Endodermal cell (in vitro differentiated cells): Measurements from ENCODE around the gene GART. TPM values are rescaled to one million over a fixed set of nuclear protein-coding genes. Genes with fewer than 3 reads are reported as not detected.

Experiments
- DNase-seq: peaks from one replicate; pipeline ENCODE4 v3.0.0-alpha.2; 2017
- H3K27ac ChIP-seq: 2 replicates; pipeline ENCODE4 v1.5.1; 2013; ENCODE audit warnings: mild to moderate bottlenecking, low read depth, low read length, moderate library complexity
- H3K27me3 ChIP-seq: 2 replicates; pipeline ENCODE4 v1.6.1; 2013; ENCODE audit warnings: mild to moderate bottlenecking, low read length, moderate library complexity; ENCODE audit not compliant: insufficient read depth, control insufficient read depth, poor library complexity, severe bottlenecking
- H3K36me3 ChIP-seq: 2 replicates; pipeline ENCODE4 v1.7.0; 2013; ENCODE audit warnings: mild to moderate bottlenecking, low read length, moderate library complexity; ENCODE audit not compliant: control insufficient read depth, insufficient read depth
- H3K4me1 ChIP-seq: one replicate; pipeline ENCODE4 v1.7.0; 2013; ENCODE audit warnings: low read length; ENCODE audit not compliant: control insufficient read depth, insufficient read depth
- H3K4me3 ChIP-seq: 2 replicates; pipeline ENCODE4 v1.5.1; 2013; ENCODE audit warnings: mild to moderate bottlenecking, low read length, moderate library complexity
- H3K9ac ChIP-seq: 2 replicates; pipeline ENCODE4 v1.6.1; 2013; ENCODE audit warnings: mild to moderate bottlenecking, low read length, moderate library complexity; ENCODE audit not compliant: poor library complexity, severe bottlenecking; ENCODE audit errors: extremely low read depth
- H3K9me3 ChIP-seq: 2 replicates; pipeline ENCODE4 v1.6.1; 2013; ENCODE audit warnings: mild to moderate bottlenecking, low read length, moderate library complexity; ENCODE audit not compliant: control insufficient read depth
- H3K27ac Mint-ChIP-seq: 2 replicates; pipeline ENCODE4 v1.8.0; 2020; ENCODE audit warnings: mixed read lengths
- H3K27me3 Mint-ChIP-seq: 2 replicates; pipeline ENCODE4 v1.8.0; 2021; ENCODE audit warnings: mild to moderate bottlenecking, mixed read lengths; ENCODE audit not compliant: insufficient read depth
- H3K36me3 Mint-ChIP-seq: 2 replicates; pipeline ENCODE4 v1.8.0; 2020; ENCODE audit warnings: low read depth, mixed read lengths
- H3K4me1 Mint-ChIP-seq: 2 replicates; pipeline ENCODE4 v1.8.0; 2020; ENCODE audit warnings: mixed read lengths
- H3K4me3 Mint-ChIP-seq: 2 replicates; pipeline ENCODE4 v1.8.0; 2020; ENCODE audit warnings: mild to moderate bottlenecking, moderate library complexity, mixed read lengths
- H3K9me3 Mint-ChIP-seq: 2 replicates; pipeline ENCODE4 v1.8.0; 2020; ENCODE audit warnings: mild to moderate bottlenecking, mixed read lengths
- CTCF ChIP-seq: fragments of 200-600 bp; sonication (generic); conservative IDR thresholded peaks from 2 replicates; pipeline ENCODE4 v1.5.0; 2021; ENCODE audit warnings: antibody characterized with exemption, mild to moderate bottlenecking
- WGBS, 2 experiments: methylation state at CpG; one replicate each; pipeline versions ENCODE4 v1.1.5 to v1.1.7; 2013; ENCODE audit warnings: missing lambda C conversion rate in 2 of 2, mixed read lengths in 1 of 2; ENCODE audit not compliant: insufficient coverage in 1 of 2, insufficient read length in 1 of 2; 5-methylcytosine and 5-hydroxymethylcytosine counted together
- total RNA-seq, 2 donors: library from RNA; stranded (reverse); fragmentation: NEBNext Ultra II Directional in 1 of 2; extraction: Animal tissue kit (Norgen Biotek cat#: 25700) in 1 of 2; gene quantifications; 2 replicates in 1 of 2; 3 replicates in 1 of 2; pipeline ENCODE4 v1.2.1, GENCODE V29; 2021

Gene GART
- total RNA-seq, 2 donors from 2014 or later: 125 to 150 TPM

- Histone ChIP-seq H3K4me3 (no peak overlapping the region), H3K9me3 (peaks cover 7% of the 10 kb centered on the region), H3K4me1 (no peaks in the 10 kb centered on the region), H3K9ac (no peak overlapping the region), H3K36me3 (peaks cover 70% of the 10 kb centered on the region), H3K27me3 (no peaks in the 10 kb centered on the region), H3K27ac (no peak overlapping the region)
- H3K4me3 Mint-ChIP-seq: no peak overlapping the region
- no peaks in the 10 kb centered on the region for H3K27me3 Mint-ChIP-seq
- DNase-seq: no peak
- peaks cover 75% of the 10 kb centered on the region for H3K36me3 Mint-ChIP-seq
- TF ChIP-seq CTCF: no peak
- H3K4me1 Mint-ChIP-seq: no peaks in the 10 kb centered on the region
- no peak overlapping the region for H3K27ac Mint-ChIP-seq
- peaks cover 4% of the 10 kb centered on the region for H3K9me3 Mint-ChIP-seq
- WGBS, 2 experiments: 96% methylated on average over 8 of the region's 8 CpGs
Observed at GRCh38 chr21:33505833-33506232, 36.1 kb downstream of the GART start.

GRCh38 chr21:33496345-33496744, 45.6 kb downstream of the GART start:
- Mint-ChIP-seq H3K4me3 (no peak overlapping the region), H3K4me1 (peaks cover 4% of the 10 kb centered on the region), H3K27ac (no peak overlapping the region), H3K27me3 (peaks cover 6% of the 10 kb centered on the region), H3K9me3 (peaks cover 2% of the 10 kb centered on the region), H3K36me3 (no peaks in the 10 kb centered on the region)
- WGBS, 2 experiments: 82 to 88% methylated on average over 6 to 7 of the region's 7 CpGs
- no peak overlapping the region for H3K27ac ChIP-seq
- H3K4me1 ChIP-seq: no peaks in the 10 kb centered on the region
- peak; percentile 55 for DNase-seq
- H3K9me3 ChIP-seq: no peaks in the 10 kb centered on the region
- H3K36me3 ChIP-seq: no peaks in the 10 kb centered on the region
- H3K4me3 ChIP-seq: no peak overlapping the region
- no peak overlapping the region for H3K9ac ChIP-seq
- no peak for TF ChIP-seq CTCF
- H3K27me3 ChIP-seq: peaks cover 6% of the 10 kb centered on the region

GRCh38 chr21:33495743-33496142, 46.2 kb downstream of the GART start:
- Mint-ChIP-seq H3K4me1 (peaks cover 5% of the 10 kb centered on the region), H3K4me3 (no peak overlapping the region), H3K36me3 (no peaks in the 10 kb centered on the region), H3K27me3 (peaks cover 6% of the 10 kb centered on the region), H3K9me3 (peaks cover 2% of the 10 kb centered on the region), H3K27ac (no peak overlapping the region)
- peaks cover 6% of the 10 kb centered on the region for H3K27me3 ChIP-seq
- H3K36me3 ChIP-seq: no peaks in the 10 kb centered on the region
- WGBS, 2 experiments: 77 to 89% methylated on average over 2 to 4 of the region's 4 CpGs
- DNase-seq: no peak
- H3K27ac ChIP-seq: no peak overlapping the region
- H3K9ac ChIP-seq: no peak overlapping the region
- H3K9me3 ChIP-seq: no peaks in the 10 kb centered on the region
- no peaks in the 10 kb centered on the region for H3K4me1 ChIP-seq
- no peak for TF ChIP-seq CTCF
- no peak overlapping the region for H3K4me3 ChIP-seq
